Stomach (tissue), 9 donors: ENCODE results near the gene WWC1. TPM values are rescaled to one million over a fixed set of nuclear protein-coding genes. Genes with fewer than 3 reads are reported as not detected.

Experiments
- DNase-seq, 2 donors: peaks; one replicate each; pipeline versions ENCODE4 v3.0.0 to v3.0.0-alpha.2; 2013 to 2019
- H3K27ac ChIP-seq, 5 donors: fragments of 200-600 bp in 4 of 5; sonication (generic) in 4 of 5; one replicate each; pipeline ENCODE4 v1.5.1; 2013 to 2019; ENCODE audit warnings: mild to moderate bottlenecking in 1 of 5, moderate library complexity in 1 of 5
- H3K27me3 ChIP-seq, 3 donors: fragments of 200-600 bp; sonication (generic); one replicate each; pipeline ENCODE4 v1.5.1; 2017 to 2019; ENCODE audit warnings: mixed run types in 1 of 3
- H3K36me3 ChIP-seq, 4 donors: fragments of 200-600 bp; sonication (generic); 1 replicate in 3 of 4; 2 replicates in 1 of 4; pipeline ENCODE4 v1.5.1; 2016 to 2019
- H3K4me1 ChIP-seq, 4 donors: fragments of 200-600 bp; sonication (generic); one replicate each; pipeline ENCODE4 v1.5.1; 2016 to 2019
- H3K4me3 ChIP-seq, 4 donors: fragments of 200-600 bp; sonication (generic) in 3 of 4; one replicate each; pipeline ENCODE4 v1.5.1; 2016 to 2019; ENCODE audit warnings: mild to moderate bottlenecking in 1 of 4
- H3K9me3 ChIP-seq, 4 donors: fragments of 200-600 bp; sonication (generic); one replicate each; pipeline ENCODE4 v1.5.1; 2016 to 2019
- EP300 ChIP-seq: sonication (generic); formaldehyde crosslinking; IDR thresholded peaks from one replicate; pipeline ENCODE4 v1.6.1; 2017; ENCODE audit warnings: antibody characterized with exemption
- POLR2A ChIP-seq, 4 donors: fragments of 450-650 bp; IDR thresholded peaks; one replicate each; pipeline ENCODE4 v1.6.1; 2016; ENCODE audit warnings: antibody characterized with exemption in 4 of 4, control low read depth in 2 of 4, mild to moderate bottlenecking in 1 of 4, moderate library complexity in 1 of 4
- POLR2AphosphoS5 ChIP-seq, 3 donors: sonication (generic); formaldehyde crosslinking; IDR thresholded peaks; one replicate each; pipeline ENCODE4 v1.6.1; 2016; ENCODE audit warnings: antibody characterized with exemption in 3 of 3
- WGBS, 5 donors: extraction: QIAGEN DNeasy Blood & Tissue Kit in 3 of 5; methylation state at CpG; one replicate each; pipeline versions ENCODE4 v1.1.5 to v1.1.7; 2013 to 2018; 5-methylcytosine and 5-hydroxymethylcytosine counted together
- intact Hi-C: fragments of 100-400 bp; cut with DNase I; formaldehyde crosslinking; loops from one replicate; pipeline ENCODE4 v1.15.1; 2023; ENCODE audit warnings: low total_unique reads
- polyA plus RNA-seq, 3 donors: library from polyadenylated mRNA; stranded (reverse); fragments of 200-250 nt; gene quantifications; one replicate each; pipeline ENCODE4 v1.2.3, GENCODE V29; 2013
- total RNA-seq, 5 donors: library from RNA; depleted of rRNA; stranded (reverse); fragments of >200 nt; gene quantifications; one replicate each; pipeline versions ENCODE4 v1.1.0 to v1.2.3, GENCODE V29; 2014 to 2016
- TF ChIP-seq, protein P1 (sequence below), 7 experiments: fragments of 450-650 bp in 4 of 7; fragments of 200-600 bp in 3 of 7; sonication (generic) in 3 of 7; IDR thresholded peaks; one replicate each; pipeline ENCODE4 v1.5.1; 2016 to 2019; ENCODE audit warnings: antibody characterized with exemption in 7 of 7, control low read depth in 2 of 7, mild to moderate bottlenecking in 1 of 7
- donor health status: healthy with polysubstance abuse.
- donor health status: Bipolar disorder and iron deficiency.
- donor health status: healthy.

Gene WWC1
- total and polyA plus RNA-seq, 8 donors, result 11.3 to 82.6 (median 33.4) TPM

DNA sequence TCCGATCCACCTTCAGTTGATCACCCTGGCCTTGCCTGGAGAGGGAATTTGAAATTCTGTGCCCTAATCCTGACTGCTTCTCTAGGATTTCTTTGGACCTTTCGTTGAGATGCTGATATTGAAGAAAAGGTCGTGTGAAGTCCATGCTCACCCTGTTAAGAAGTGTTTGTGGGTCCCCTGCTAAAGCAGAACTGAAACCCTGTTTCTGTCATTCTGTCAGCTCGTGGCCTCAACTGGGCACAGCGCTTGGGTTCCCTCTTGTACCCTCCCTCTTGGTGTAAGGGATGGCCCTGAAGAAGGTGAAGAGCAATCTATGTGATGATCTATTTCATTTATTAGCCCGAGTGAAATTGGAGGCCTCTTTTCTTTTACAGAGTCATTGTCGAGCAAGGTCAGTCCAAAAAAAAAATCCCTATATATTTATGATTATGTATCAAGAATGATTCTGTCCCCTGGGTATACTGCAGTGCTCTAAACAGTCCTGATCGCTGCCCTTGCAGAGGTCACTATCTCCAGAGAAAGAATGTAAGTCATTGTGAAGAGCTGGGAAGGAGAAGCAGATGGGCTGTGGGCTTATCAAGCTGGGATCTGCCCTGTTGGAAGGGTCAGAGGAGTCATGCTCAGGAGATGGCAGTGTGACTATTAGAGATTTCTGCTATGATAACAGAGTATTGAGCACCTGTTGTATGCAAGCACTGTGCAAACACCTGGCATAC lies 56.1 kb downstream of the WWC1 start:
- peak overlapping the region; percentile 40 to 83 (median 70) for H3K27ac ChIP-seq
- DNase-seq, result no peak
- H3K27me3 ChIP-seq, result no peaks in the 10 kb centered on the region
- H3K4me3 ChIP-seq, result no peak overlapping the region
- intact Hi-C loops, result no loop called here
- H3K9me3 ChIP-seq, result no peaks in the 10 kb centered on the region
- peaks cover 37 to 54% (median 42%) of the 10 kb centered on the region in 4 donors for H3K4me1 ChIP-seq
- no peaks in the 10 kb centered on the region for H3K36me3 ChIP-seq
- TF ChIP-seq POLR2A (IDR thresholded peaks at IDR 0.05), result no peak
- TF ChIP-seq POLR2AphosphoS5 (IDR thresholded peaks at IDR 0.05), result no peak
- no peak for TF ChIP-seq EP300
- TF ChIP-seq, protein P1, sequence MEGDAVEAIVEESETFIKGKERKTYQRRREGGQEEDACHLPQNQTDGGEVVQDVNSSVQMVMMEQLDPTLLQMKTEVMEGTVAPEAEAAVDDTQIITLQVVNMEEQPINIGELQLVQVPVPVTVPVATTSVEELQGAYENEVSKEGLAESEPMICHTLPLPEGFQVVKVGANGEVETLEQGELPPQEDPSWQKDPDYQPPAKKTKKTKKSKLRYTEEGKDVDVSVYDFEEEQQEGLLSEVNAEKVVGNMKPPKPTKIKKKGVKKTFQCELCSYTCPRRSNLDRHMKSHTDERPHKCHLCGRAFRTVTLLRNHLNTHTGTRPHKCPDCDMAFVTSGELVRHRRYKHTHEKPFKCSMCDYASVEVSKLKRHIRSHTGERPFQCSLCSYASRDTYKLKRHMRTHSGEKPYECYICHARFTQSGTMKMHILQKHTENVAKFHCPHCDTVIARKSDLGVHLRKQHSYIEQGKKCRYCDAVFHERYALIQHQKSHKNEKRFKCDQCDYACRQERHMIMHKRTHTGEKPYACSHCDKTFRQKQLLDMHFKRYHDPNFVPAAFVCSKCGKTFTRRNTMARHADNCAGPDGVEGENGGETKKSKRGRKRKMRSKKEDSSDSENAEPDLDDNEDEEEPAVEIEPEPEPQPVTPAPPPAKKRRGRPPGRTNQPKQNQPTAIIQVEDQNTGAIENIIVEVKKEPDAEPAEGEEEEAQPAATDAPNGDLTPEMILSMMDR (IDR thresholded peaks at IDR 0.05), result no peak
- WGBS, 5 donors, result 63 to 79% (median 71%) methylated on average over 8 of the region's 8 CpGs

DNA sequence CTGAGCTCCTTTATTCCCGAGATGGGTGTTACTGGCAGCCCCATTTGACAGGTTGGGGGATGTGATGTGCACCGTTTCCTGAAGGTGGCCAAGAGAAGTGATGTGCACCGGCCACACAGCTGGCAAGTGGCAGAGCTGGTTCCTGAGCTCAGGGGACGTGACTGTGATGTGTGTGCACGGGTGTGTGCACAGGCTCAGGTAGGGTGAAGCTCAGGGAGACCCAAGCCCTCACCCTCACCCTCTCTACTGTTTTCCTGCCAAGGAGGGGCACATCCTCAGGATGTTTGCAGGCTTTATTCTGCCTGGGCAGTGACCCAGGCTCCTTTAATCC lies 56.6 kb downstream of the WWC1 start:
- TF ChIP-seq, protein P1 (IDR thresholded peaks at IDR 0.05), result no peak
- no peak for TF ChIP-seq EP300
- TF ChIP-seq POLR2A (IDR thresholded peaks at IDR 0.05), result no peak
- no peak for TF ChIP-seq POLR2AphosphoS5 (IDR thresholded peaks at IDR 0.05)
- no peak overlapping the region for H3K4me3 ChIP-seq
- 18 to 52% (median 28%) methylated on average over 5 of the region's 5 CpGs for WGBS, 5 donors
- DNase-seq, result peak in 1 of 2 donors; percentile 47
- H3K9me3 ChIP-seq, result no peaks in the 10 kb centered on the region
- H3K27ac ChIP-seq, result peak overlapping the region in 4 of 5 donors; percentile 28 to 83 (median 43)
- H3K36me3 ChIP-seq, result no peaks in the 10 kb centered on the region
- peaks cover 37 to 56% (median 43%) of the 10 kb centered on the region in 4 donors for H3K4me1 ChIP-seq
- no peaks in the 10 kb centered on the region for H3K27me3 ChIP-seq
- intact Hi-C loops, result no loop called here

DNA sequence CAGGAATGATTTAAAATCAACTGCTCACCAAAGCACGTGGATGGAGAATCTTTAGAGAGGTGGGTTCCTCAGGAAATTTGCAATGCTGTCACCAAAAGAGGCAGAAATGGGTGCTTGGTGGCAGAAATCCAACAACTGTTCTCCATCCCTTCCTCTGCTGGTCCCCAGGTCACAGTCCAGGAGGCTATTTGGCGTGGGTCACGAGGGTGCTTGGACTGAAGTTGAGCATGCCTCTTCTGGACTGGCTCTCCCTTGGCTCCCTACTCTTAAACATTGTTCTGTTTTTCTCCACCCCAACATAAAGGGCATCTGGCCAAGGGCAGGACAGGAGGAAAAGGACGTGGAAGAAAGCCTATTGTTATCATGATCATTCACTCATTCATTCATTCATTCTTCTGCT lies 58.9 kb downstream of the WWC1 start:
- DNase-seq, result no peak
- Histone ChIP-seq H3K36me3 (no peaks in the 10 kb centered on the region), H3K4me1 (peaks cover 34 to 59% (median 43%) of the 10 kb centered on the region in 4 donors), H3K27me3 (no peaks in the 10 kb centered on the region), H3K9me3 (no peaks in the 10 kb centered on the region), H3K4me3 (no peak overlapping the region), H3K27ac (no peak overlapping the region)
- 71 to 81% (median 73%) methylated on average over 4 of the region's 4 CpGs for WGBS, 5 donors
- TF ChIP-seq, protein P1 (IDR thresholded peaks at IDR 0.05), result no peak
- TF ChIP-seq POLR2AphosphoS5 (IDR thresholded peaks at IDR 0.05) (no peak), POLR2A (IDR thresholded peaks at IDR 0.05) (no peak), EP300 (no peak)
- intact Hi-C loops, result no loop called here

DNA sequence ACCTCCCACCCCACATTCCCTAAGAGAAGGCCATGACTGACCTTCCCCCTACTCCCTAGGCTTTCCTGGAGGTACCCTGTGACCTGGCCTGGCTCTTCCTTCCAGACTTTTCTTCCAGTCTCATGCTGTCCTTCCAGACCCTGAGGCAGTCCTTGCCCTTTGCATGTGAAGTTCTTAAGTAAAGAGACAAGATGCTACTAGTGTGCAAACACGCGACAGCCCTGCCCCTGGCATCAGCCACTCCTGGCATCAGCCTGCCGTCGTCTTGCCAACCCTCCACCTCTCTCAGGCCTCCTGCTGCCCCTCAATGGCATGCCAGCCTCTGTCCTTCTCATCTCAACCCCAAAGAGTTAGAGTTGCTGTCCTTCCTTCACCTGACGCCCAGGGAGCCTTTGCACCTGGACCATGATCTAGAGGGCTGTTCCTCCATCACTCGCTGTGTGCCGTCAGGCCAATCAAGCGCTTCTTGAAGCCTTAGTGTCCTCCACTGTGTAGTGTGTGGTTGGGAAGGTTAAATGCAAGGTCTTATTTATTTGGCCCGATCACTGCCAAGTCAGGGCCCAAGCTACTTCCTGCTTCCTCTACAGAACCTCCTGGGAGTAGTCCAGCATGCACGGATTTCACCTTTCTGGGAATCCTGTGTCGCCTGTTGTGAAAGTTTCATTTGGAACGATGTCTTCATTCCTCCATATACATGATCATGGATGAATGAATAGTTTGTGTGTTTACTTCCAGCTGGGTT lies 61.9 kb downstream of the WWC1 start:
- DNase-seq, result peak in 1 of 2 donors; percentile 84
- TF ChIP-seq, protein P1 (IDR thresholded peaks at IDR 0.05), result no peak
- TF ChIP-seq POLR2AphosphoS5 (IDR thresholded peaks at IDR 0.05), result peak in 2 of 3 donors; percentile 68 to 86
- no peaks in the 10 kb centered on the region for H3K9me3 ChIP-seq
- no peaks in the 10 kb centered on the region for H3K36me3 ChIP-seq
- peak overlapping the region; percentile 31 to 75 (median 60) for H3K27ac ChIP-seq
- no peak overlapping the region for H3K4me3 ChIP-seq
- 30 to 55% (median 49%) methylated on average over 12 of the region's 12 CpGs for WGBS, 5 donors
- H3K4me1 ChIP-seq, result peaks cover 11 to 29% (median 19%) of the 10 kb centered on the region in 4 donors
- H3K27me3 ChIP-seq, result no peaks in the 10 kb centered on the region
- intact Hi-C loops, result no loop called here
